DMS 273 (cell line): Measurements from ENCODE around the gene E2F4.
A peak's percentile ranks its signal among the peaks of the same experiment; 100 is the strongest.

Source experiments
- DNase-seq: peaks from one replicate; lab custom pipeline; 2025; ENCODE audit not compliant: unreplicated experiment; lab: John Stamatoyannopoulos, UW

The E2F4 gene

GRCh38 chr16:67173323-67173722, 18.6 kb upstream of the E2F4 start:
- DNase-seq = no peak

GRCh38 chr16:67173808-67174705, 17.9 kb upstream of the E2F4 start:
- peak; percentile 96 for DNase-seq

DNA sequence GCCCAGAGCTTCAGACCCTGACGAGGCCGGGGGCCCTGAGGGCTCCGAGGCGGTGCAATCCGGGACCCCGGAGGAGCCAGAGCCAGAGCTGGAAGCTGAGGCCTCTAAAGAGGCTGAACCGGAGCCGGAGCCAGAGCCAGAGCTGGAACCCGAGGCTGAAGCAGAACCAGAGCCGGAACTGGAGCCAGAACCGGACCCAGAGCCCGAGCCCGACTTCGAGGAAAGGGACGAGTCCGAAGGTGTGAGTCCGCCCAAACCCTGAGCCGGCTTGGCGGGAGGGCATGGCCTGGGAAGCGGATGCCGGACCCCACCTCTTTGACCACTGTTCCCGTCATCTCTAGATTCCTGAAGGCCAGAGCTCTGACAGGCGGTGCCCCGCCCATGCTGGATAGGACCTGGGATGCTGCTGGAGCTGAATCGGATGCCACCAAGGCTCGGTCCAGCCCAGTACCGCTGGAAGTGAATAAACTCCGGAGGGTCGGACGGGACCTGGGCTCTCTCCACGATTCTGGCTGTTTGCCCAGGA, 17.2 kb upstream of the E2F4 start:
- DNase-seq = no peak

GRCh38 chr16:67176662-67177061, 15.3 kb upstream of the E2F4 start:
- DNase-seq = no peak

DNA sequence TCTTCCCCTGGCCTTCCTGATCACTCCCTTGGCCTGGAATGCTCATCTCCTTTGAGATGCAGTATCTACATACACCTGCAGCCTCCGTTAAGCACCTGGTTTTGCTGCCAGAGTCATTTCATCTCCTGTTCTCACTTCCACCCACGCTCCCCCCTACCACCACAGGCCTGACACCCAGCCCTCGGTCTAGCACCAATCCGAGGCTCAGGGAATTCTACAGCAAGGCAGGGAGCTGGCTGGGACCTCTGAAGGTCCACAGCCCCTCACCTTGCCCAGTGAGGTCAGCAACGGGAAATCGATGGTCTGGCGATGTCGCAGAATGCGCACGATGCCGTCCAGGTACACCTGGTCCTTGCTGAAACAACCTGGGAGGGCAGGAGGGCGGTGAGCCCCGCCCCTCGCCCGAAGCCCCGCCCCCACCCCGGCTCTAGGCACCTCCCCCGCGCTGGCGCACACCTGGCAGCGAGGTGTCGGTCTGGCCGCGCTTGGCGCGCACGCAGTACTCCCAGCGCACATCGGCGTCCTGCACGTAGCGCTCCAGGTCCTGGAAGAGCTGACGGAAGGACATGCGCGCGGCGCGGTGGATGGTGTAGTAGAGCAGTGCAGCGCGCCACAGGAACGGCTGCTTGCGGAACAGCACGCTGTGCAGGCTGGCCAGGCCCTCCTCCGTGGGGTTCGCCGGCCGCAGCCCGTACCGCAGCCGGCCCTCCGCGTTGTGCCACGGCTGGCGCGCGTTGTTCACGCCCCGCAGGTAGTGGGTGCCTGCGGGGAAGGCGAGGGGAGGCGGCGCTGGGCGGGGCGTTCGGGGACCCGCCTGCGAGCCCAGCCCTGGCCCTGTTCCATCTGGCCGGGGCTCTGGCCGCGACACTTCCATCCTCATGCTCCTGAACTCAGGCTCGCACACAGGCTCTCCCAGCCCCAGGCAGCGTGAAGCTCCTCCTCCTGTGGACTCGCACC, 13.9 kb upstream of the E2F4 start:
- peak; percentile 87 for DNase-seq

DNA sequence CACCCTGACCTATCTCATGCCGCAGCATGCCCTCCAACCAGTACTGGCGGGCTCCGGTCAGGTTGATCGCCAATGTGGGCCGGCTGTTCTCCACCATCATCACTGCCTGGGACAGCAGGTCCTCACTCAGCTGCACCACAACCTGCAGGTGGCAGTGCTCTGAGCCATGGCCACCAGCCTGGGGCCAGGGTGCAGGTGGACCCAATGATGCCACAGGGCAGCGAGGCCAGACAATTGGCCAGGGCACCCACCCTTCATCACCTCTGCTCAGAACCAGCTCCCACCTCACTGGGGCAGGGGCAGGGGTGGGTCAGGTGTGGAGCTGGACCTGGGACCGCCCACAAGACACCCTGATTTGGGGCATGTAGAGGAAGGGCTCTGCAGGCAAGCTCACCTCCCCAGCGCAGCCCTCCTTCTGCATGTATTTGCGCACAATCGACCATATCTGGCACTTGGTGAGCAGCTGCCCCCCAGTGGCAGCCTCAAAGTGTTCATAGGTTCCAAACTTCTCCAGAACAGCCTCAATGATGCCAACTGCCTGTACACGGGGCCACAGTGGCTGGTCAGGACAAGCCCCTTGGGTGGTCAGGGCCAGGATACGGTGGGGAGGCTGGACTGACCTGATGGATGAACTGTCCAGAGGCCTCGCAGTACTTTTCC, 12.4 kb upstream of the E2F4 start:
- peak; percentile 50 for DNase-seq

GRCh38 chr16:67180166-67180565, 11.8 kb upstream of the E2F4 start:
- DNase-seq = no peak

- DNase-seq = peak; percentile 72
These were observed 10.6 kb upstream of the E2F4 start for GRCh38 chr16:67181346-67181745.

GRCh38 chr16:67182288-67182687, 9.7 kb upstream of the E2F4 start:
- no peak for DNase-seq

GRCh38 chr16:67183284-67183626, 8.7 kb upstream of the E2F4 start:
- DNase-seq = no peak

- peak; percentile 98 for DNase-seq
These were observed 8.1 kb upstream of the E2F4 start, which contains the start of gene MATCAP1 for GRCh38 chr16:67183627-67184452. MATCAP1 (minus strand) TSS chr16:67183963; CDS start chr16:67180610, 3,353 bp downstream.

DNA sequence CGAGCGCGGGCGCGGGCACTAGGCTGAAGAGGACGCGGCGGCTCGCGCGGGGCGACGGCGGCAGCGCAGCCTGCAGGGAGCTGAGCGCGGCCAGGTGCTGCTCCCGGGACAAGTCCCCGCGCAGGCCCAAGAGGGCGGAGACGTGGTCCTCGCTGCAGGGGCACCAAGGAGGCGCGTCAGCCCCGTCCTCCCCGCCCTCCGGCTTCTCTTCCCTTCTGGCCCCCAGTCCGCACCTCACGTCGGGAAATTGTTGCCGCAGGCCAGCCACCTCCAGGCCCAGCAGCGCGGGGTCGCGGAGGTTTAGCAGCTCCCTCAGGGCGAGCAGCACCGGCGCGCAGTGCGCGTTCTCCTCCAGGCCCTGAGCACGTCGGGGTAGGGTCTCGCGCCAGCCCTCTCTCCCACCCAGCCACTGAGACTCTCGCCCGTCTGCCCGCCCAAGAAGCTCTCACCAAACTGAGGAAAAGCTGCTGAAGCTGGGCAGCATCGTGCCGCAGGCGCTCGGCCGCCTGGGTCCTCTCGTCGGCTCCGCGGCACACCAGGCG, 7.4 kb upstream of the E2F4 start:
- peak; percentile 87 for DNase-seq

- peak; percentile 90 for DNase-seq
These were observed 6.8 kb upstream of the E2F4 start for GRCh38 chr16:67184995-67185650.

- DNase-seq = no peak
These were observed 6.3 kb upstream of the E2F4 start for GRCh38 chr16:67185651-67186134.

GRCh38 chr16:67186550-67186950, 5.4 kb upstream of the E2F4 start:
- no peak for DNase-seq

DNA sequence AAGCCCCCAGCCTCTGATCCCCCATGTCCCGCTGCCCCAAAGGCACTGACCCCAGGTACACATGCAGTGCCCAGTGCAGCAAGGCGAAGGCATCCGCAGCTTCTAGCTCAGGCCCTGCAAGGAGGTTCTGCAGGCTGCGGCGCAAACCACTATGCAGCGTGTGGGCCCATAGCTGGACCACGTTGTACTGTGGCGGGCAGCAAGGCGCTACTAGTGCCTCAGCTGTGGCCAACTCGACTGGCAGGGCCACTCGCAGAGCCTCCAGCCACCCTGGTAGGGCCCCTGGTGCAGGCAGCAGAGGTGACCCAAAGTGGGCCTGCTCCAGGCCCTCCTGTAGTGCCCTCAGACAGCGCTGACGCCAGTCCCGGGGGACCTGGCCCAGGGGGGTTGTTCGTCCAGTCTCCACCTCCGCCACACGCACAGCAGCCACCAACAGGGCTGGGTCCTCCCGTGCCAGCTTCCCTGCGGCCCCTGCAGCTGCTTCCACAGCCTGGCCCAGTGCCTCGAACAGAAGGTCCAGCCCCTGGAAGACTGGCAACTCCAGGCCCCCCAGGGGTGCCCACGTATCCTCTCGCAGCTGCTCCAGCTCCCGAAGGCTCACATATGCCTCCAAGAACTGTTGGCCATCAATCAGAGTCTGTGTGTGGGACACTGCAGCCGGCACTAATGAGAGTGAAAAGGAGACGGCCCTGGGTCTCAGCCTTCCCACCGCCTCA, 4.6 kb upstream of the E2F4 start:
- peak; percentile 95 for DNase-seq

DNA sequence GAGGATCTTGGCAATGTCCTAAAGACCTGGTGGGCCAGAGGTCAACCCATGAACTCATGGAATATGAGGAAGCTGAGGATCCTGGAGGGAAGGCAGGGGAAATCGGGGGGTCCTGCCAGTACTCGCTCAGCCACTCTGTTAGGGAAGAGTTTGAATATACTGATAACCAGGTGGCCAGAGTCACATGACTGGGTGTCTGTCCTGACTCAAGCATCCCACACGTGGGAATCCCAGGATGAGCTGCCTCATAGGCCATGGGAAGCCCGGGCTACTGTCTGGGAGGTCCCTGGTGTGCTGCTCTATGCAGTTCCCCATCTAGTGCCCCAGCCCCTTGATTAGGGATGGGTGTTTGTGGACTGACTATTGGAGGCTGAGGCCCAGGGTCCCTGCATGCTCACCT, 3.6 kb upstream of the E2F4 start:
- no peak for DNase-seq

DNA sequence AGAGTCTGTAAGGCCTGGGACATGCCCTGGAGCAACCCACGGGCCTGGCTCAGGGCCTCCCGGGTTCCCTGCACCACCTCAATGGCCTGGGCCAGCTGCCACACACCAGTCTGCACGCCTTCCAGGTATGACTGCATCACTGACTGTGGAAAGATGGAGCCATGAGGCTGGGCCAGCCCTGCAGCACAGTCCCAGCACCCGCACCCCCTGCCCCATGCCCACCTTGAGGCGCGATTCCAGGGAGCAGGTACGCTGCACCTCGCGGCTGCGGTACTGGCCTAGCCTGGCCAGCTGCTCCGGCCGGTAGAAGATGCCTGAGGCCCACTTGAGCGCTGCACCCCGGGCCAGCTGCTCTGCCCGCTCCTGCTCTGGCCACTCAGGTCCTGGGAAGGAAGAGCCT, 3.2 kb upstream of the E2F4 start:
- DNase-seq = no peak

DNA sequence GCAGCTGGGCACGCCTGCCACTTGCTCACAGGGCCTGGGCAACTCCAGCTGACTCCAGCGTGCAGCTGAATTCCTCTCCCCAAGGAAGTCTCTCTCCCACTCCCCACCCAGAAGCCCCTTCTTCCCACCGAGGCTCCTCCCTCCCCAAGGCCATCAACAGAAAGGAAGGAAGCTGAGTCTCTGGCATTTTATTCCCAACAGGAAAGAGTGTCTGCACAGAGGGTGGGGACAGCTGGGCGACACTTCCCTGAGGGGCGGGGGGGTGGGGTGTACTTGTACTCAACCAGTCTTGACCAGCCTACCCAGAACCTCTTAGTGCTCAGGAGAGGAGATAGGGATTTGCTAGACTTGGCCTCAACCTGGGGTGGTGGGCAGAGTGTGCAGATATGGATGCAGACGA, 1.9 kb upstream of the E2F4 start, which contains the start of gene EXOC3L1:
Gene EXOC3L1, minus strand, starts transcription at position 96 of the 400 bp plus-strand sequence. CDS start 460 bp downstream, outside the sequence.
- no peak for DNase-seq
